Gastroesophageal sphincter (tissue), 4 donors: ENCODE measurements around the gene MTERF2. TPM values are rescaled to one million over a fixed set of nuclear protein-coding genes. Genes with fewer than 3 reads are reported as not detected.
A peak's percentile ranks its signal among the peaks of the same experiment; 100 is the strongest.
"Not testable (repeated sequence)": the region's sequence is repeated elsewhere in the genome, so short reads cannot be mapped to it uniquely, and the experiment has no call there.

Experiments used
- ATAC-seq: fragments of 150-250 bp; one replicate; pipeline ENCODE4 v1.9.1; 2016; ENCODE audit warnings: mild to moderate bottlenecking, moderate library complexity
- H3K27ac ChIP-seq, 4 donors: fragments of 200-600 bp; sonication (generic) in 3 of 4; 1 replicate in 3 of 4; 2 replicates in 1 of 4; pipeline ENCODE4 v1.5.1; 2016 to 2019
- H3K27me3 ChIP-seq: fragments of 200-600 bp; sonication (generic); one replicate; pipeline ENCODE4 v1.5.1; 2019
- H3K36me3 ChIP-seq, 2 donors: fragments of 200-600 bp; sonication (generic); one replicate each; pipeline ENCODE4 v1.5.1; 2019; ENCODE audit warnings: control low read depth in 1 of 2
- H3K4me1 ChIP-seq, 3 donors: fragments of 200-600 bp; sonication (generic); 1 replicate in 2 of 3; 2 replicates in 1 of 3; pipeline ENCODE4 v1.5.1; 2016 to 2019; ENCODE audit warnings: control low read depth in 2 of 3
- H3K4me3 ChIP-seq, 2 donors: fragments of 200-600 bp; sonication (generic); one replicate each; pipeline ENCODE4 v1.5.1; 2019; ENCODE audit warnings: mild to moderate bottlenecking in 1 of 2, moderate library complexity in 1 of 2
- H3K9me3 ChIP-seq, 3 donors: fragments of 200-600 bp; sonication (generic); one replicate each; pipeline ENCODE4 v1.5.1; 2017 to 2019; ENCODE audit warnings: control low read depth in 2 of 3
- EP300 ChIP-seq: sonication (generic); formaldehyde crosslinking; IDR thresholded peaks from one replicate; pipeline ENCODE4 v1.6.1; 2017; ENCODE audit warnings: antibody characterized with exemption, mild to moderate bottlenecking
- POLR2A ChIP-seq, 2 donors: fragments of 450-650 bp; IDR thresholded peaks; one replicate each; pipeline ENCODE4 v1.6.1; 2017; ENCODE audit warnings: antibody characterized with exemption in 2 of 2, mild to moderate bottlenecking in 2 of 2, moderate library complexity in 1 of 2
- POLR2AphosphoS5 ChIP-seq: sonication (generic); formaldehyde crosslinking; IDR thresholded peaks from one replicate; pipeline ENCODE4 v1.6.1; 2017; ENCODE audit warnings: antibody characterized with exemption
- WGBS, 2 donors: methylation state at CpG; one replicate each; pipeline ENCODE4 v1.1.5; 2018; ENCODE audit warnings: low coverage in 1 of 2; 5-methylcytosine and 5-hydroxymethylcytosine counted together
- total RNA-seq, 4 donors: library from RNA; depleted of rRNA; stranded (reverse); fragments of >200 nt; gene quantifications; one replicate each; pipeline ENCODE4 v1.1.0, GENCODE V29; 2016
- TF ChIP-seq, protein P1 (sequence below), 4 experiments: fragments of 200-600 bp in 2 of 4; fragments of 450-650 bp in 2 of 4; sonication (generic) in 1 of 4; IDR thresholded peaks; one replicate each; pipeline ENCODE4 v1.5.1; 2017 to 2019; ENCODE audit warnings: antibody characterized with exemption in 4 of 4, mild to moderate bottlenecking in 2 of 4, moderate library complexity in 2 of 4

The MTERF2 gene
- total RNA-seq, 4 donors from 2014 or later = 22.5 to 35.0 (median 29.4) TPM

DNA sequence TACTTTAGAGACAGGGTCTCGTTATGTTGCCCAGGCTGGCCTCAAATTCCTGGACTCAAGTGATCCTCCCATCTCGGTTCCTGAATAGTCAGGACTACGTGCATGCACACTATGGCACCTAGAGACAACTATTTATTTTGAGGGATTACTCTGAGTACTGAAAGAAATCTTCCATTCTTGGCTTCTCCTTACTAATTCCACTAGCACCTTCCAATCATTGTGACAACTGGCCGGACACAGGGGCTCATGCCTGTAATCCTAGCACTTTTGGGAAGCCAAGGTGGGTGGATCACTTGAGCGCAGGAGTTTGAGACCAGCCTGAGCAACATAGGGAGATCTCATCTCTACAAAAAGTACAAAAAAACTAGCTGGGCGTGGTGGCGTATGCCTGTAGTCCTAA is 42.1 kb upstream of the MTERF2 start:
- TF ChIP-seq POLR2AphosphoS5 (no peak), POLR2A (IDR thresholded peaks at IDR 0.05) (no peak), EP300 (no peak)
- TF ChIP-seq, protein P1, sequence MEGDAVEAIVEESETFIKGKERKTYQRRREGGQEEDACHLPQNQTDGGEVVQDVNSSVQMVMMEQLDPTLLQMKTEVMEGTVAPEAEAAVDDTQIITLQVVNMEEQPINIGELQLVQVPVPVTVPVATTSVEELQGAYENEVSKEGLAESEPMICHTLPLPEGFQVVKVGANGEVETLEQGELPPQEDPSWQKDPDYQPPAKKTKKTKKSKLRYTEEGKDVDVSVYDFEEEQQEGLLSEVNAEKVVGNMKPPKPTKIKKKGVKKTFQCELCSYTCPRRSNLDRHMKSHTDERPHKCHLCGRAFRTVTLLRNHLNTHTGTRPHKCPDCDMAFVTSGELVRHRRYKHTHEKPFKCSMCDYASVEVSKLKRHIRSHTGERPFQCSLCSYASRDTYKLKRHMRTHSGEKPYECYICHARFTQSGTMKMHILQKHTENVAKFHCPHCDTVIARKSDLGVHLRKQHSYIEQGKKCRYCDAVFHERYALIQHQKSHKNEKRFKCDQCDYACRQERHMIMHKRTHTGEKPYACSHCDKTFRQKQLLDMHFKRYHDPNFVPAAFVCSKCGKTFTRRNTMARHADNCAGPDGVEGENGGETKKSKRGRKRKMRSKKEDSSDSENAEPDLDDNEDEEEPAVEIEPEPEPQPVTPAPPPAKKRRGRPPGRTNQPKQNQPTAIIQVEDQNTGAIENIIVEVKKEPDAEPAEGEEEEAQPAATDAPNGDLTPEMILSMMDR (IDR thresholded peaks at IDR 0.05) = no peak
- H3K9me3 ChIP-seq = no peaks in the 10 kb centered on the region
- no peaks in the 10 kb centered on the region for H3K27me3 ChIP-seq
- no peak overlapping the region for H3K4me3 ChIP-seq
- 32 to 36% methylated on average over 3 to 6 of the region's 7 CpGs for WGBS, 2 donors
- peaks cover 7 to 49% (median 26%) of the 10 kb centered on the region in 3 donors for H3K4me1 ChIP-seq
- H3K27ac ChIP-seq = peak overlapping the region; percentile 81 to 93 (median 83)
- no peak for ATAC-seq
- no peaks in the 10 kb centered on the region for H3K36me3 ChIP-seq

DNA sequence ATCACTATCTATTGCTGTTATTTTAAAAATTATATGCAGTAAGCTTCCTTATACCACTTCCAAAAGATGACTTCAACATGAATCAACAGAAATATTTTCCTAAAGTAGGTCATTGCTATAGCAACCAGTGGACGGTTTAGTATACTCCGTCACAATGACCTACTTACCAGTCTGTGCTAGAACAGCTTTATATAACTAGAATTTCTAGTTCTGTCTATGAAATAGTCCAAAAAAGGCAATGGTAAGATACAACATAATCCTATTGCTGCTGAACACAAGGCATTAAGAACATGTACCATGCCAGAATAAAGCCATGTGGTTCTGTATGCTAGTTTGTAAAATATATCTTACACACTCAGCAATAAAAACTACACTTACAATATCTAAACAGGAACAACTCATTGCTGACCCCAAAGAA is 40.7 kb upstream of the MTERF2 start:
- Histone ChIP-seq H3K9me3 (no peaks in the 10 kb centered on the region), H3K27ac (peak overlapping the region; percentile 81 to 93 (median 83)), H3K4me3 (no peak overlapping the region), H3K27me3 (no peaks in the 10 kb centered on the region), H3K36me3 (no peaks in the 10 kb centered on the region), H3K4me1 (peaks cover 7 to 49% (median 26%) of the 10 kb centered on the region in 3 donors)
- TF ChIP-seq POLR2A (IDR thresholded peaks at IDR 0.05) = no peak
- peak; percentile 71 for TF ChIP-seq POLR2AphosphoS5
- TF ChIP-seq, protein P1 (IDR thresholded peaks at IDR 0.05) = no peak
- TF ChIP-seq EP300 = peak; percentile 57
- ATAC-seq = peak; percentile 96
- WGBS, 2 donors = 0% methylated on average over 2 of the region's 2 CpGs

DNA sequence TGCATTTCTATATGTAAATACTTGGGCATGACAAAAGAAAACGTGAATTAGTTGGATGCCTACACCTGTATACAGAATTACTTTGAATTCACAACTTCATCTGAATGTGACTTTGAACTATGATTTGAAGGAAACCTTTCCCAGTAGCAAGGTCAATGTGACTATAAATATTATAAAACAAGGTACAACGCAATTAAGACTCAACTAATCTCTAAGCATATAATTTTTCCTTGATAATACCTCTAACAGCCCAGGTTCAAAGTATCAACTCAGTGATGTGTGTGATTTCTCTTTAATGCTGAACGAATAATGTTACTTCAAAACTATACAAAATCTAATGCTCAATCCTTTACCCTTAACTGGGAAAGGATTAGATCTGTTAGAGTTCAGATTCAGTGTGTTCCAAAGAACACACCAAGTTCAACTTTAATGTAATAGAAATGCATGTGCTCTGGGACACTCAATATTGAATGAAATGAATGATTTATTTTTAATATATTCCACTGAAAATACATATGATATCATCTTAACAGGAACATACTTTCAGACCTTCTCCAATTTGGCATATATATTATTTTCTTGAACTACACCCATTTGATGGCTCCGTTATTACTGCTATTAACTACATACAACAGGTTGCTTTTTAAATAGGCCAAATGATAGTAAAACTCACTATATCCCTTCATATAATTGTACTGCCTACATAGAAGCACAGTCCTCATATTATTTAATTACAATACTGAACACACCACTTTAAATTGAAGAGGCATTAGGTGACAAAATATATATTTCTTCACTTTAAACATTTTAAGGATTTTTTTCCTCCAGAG is 40.1 kb upstream of the MTERF2 start:
- no peaks in the 10 kb centered on the region for H3K27me3 ChIP-seq
- TF ChIP-seq POLR2A (IDR thresholded peaks at IDR 0.05) (no peak), POLR2AphosphoS5 (no peak), EP300 (no peak)
- TF ChIP-seq, protein P1 (IDR thresholded peaks at IDR 0.05) = no peak
- ATAC-seq = peak; percentile 19
- no peaks in the 10 kb centered on the region for H3K36me3 ChIP-seq
- no peaks in the 10 kb centered on the region for H3K9me3 ChIP-seq
- peak overlapping the region; percentile 81 to 93 (median 83) for H3K27ac ChIP-seq
- no peak overlapping the region for H3K4me3 ChIP-seq
- H3K4me1 ChIP-seq = peaks cover 7 to 49% (median 26%) of the 10 kb centered on the region in 3 donors
- WGBS, 2 donors = 19 to 30% methylated on average over 4 of the region's 4 CpGs

DNA sequence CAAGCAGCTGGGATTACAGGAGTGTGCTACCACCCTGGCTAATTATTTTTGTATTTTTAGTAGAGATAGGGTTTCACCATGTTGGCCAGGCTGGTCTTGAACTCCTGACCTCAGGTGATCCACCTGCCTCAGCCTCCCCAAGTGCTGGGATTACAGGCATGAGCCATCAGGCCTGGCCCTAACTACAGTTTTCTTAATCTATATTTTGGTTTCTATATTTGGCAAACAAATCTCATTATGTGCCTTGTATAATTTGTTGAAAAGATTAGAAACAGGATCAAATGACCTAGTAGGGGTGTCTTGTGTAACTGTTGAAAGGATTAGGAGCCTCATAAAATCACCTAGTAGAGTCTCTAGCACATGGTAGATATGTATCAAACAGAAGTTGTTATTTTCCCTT is 39.4 kb upstream of the MTERF2 start:
- peaks cover 7 to 49% (median 26%) of the 10 kb centered on the region in 3 donors for H3K4me1 ChIP-seq
- ATAC-seq, H3K27me3 ChIP-seq, H3K36me3 ChIP-seq, H3K4me3 ChIP-seq, H3K9me3 ChIP-seq: not testable (repeated sequence)
- peak overlapping the region; percentile 81 to 93 (median 83) for H3K27ac ChIP-seq

- WGBS, 2 donors = 67 to 88% methylated on average over 1 of the region's 1 CpG
- no peak for ATAC-seq
- Histone ChIP-seq H3K27me3 (no peaks in the 10 kb centered on the region), H3K4me1 (peaks cover 7 to 44% (median 26%) of the 10 kb centered on the region in 3 donors), H3K9me3 (no peaks in the 10 kb centered on the region), H3K36me3 (peaks cover 0 to 8% of the 10 kb centered on the region in 2 donors), H3K27ac (peak overlapping the region in 3 of 4 donors; percentile 54 to 74 (median 65)), H3K4me3 (no peak overlapping the region)
- TF ChIP-seq POLR2AphosphoS5 = no peak
- TF ChIP-seq, protein P1 (IDR thresholded peaks at IDR 0.05) = no peak
- no peak for TF ChIP-seq POLR2A (IDR thresholded peaks at IDR 0.05)
- TF ChIP-seq EP300 = no peak
Measured at GRCh38 chr12:107025671-107026070, 38.7 kb upstream of the MTERF2 start.
